Activated CD8-positive, alpha-beta T cell treated with anti-CD3 and anti-CD28 coated beads, Interleukin-2, amount 10 ng/mL, durations not matched to agents 7 days and 5 days (primary cell): ENCODE data around the gene NUDT7. TPM values are rescaled to one million over a fixed set of nuclear protein-coding genes. Genes with fewer than 3 reads are reported as not detected.
A peak's percentile ranks its signal among the peaks of the same experiment; 100 is the strongest.

Experiments used
- ATAC-seq: fragments of 150-1000 bp; cut with Tn5 transposase; one replicate; pipeline ENCODE4 v1.10.0; 2021; ENCODE audit warnings: moderate library complexity
- CTCF ChIA-PET: fragments of 350-600 bp; sonication (Branson Sonifier 250); formaldehyde crosslinking; loops from one replicate; lab custom pipeline; 2021; ENCODE audit warnings: antibody characterized with exemption; lab: Charles Lee
- POLR2A ChIA-PET: fragments of 350-600 bp; sonication (Branson Sonifier 250); formaldehyde crosslinking; loops from one replicate; lab custom pipeline; 2021; ENCODE audit warnings: antibody characterized with exemption; lab: Charles Lee
- DNase-seq: peaks from one replicate; pipeline ENCODE4 v3.0.0-alpha.2; 2020
- H3K27ac Mint-ChIP-seq: one replicate; pipeline ENCODE4 v1.8.0; 2021; ENCODE audit warnings: mild to moderate bottlenecking, mixed read lengths
- H3K27me3 Mint-ChIP-seq: one replicate; pipeline ENCODE4 v1.8.0; 2021; ENCODE audit warnings: low read depth, mixed read lengths
- H3K36me3 Mint-ChIP-seq: one replicate; pipeline ENCODE4 v1.8.0; 2021; ENCODE audit warnings: low read depth, mixed read lengths
- H3K4me1 Mint-ChIP-seq: one replicate; pipeline ENCODE4 v1.8.0; 2021; ENCODE audit warnings: low read depth, mixed read lengths
- H3K4me3 Mint-ChIP-seq: one replicate; pipeline ENCODE4 v1.8.0; 2021; ENCODE audit warnings: mild to moderate bottlenecking, mixed read lengths
- H3K9me3 Mint-ChIP-seq: one replicate; pipeline ENCODE4 v1.8.0; 2022; ENCODE audit warnings: mixed read lengths; ENCODE audit not compliant: insufficient read depth
- total RNA-seq, 2 experiments: library from RNA; stranded (reverse); gene quantifications; one replicate each; pipeline ENCODE4 v1.2.3, GENCODE V29; 2021

The NUDT7 gene
- total RNA-seq, 2 experiments from 2014 or later: 2.5 to 3.0 TPM

- Mint-ChIP-seq H3K36me3 (peaks cover 5% of the 10 kb centered on the region), H3K27ac (no peak overlapping the region), H3K27me3 (no peaks in the 10 kb centered on the region), H3K4me3 (no peak overlapping the region), H3K4me1 (peaks cover 6% of the 10 kb centered on the region), H3K9me3 (no peaks in the 10 kb centered on the region)
- ChIA-PET POLR2A (no interaction called here), CTCF (no interaction called here)
- ATAC-seq (no peak), DNase-seq (no peak)
Measured at GRCh38 chr16:77732241-77732946, 10.1 kb downstream of the NUDT7 start.

- POLR2A ChIA-PET: no interaction called here
Measured at GRCh38 chr16:77736879-77737278, 14.6 kb downstream of the NUDT7 start.

GRCh38 chr16:77738706-77739558, 16.6 kb downstream of the NUDT7 start:
- Mint-ChIP-seq H3K36me3 (no peaks in the 10 kb centered on the region), H3K27me3 (no peaks in the 10 kb centered on the region), H3K4me3 (no peak overlapping the region), H3K27ac (no peak overlapping the region), H3K4me1 (peaks cover 6% of the 10 kb centered on the region), H3K9me3 (no peaks in the 10 kb centered on the region)
- ATAC-seq (no peak), DNase-seq (no peak)
- ChIA-PET CTCF (no interaction called here), POLR2A (no interaction called here)

More at GRCh38 chr16:77736879-77737278, 14.6 kb downstream of the NUDT7 start:
- CTCF ChIA-PET: no interaction called here
- DNase-seq (no peak), ATAC-seq (peak; percentile 55)
- H3K4me3 Mint-ChIP-seq: no peak overlapping the region
- no peaks in the 10 kb centered on the region for H3K36me3 Mint-ChIP-seq
- no peak overlapping the region for H3K27ac Mint-ChIP-seq
- no peaks in the 10 kb centered on the region for H3K9me3 Mint-ChIP-seq
- no peaks in the 10 kb centered on the region for H3K27me3 Mint-ChIP-seq
- H3K4me1 Mint-ChIP-seq: peaks cover 6% of the 10 kb centered on the region

GRCh38 chr16:77739559-77739892, 17.2 kb downstream of the NUDT7 start:
- DNase-seq: no peak
- Mint-ChIP-seq H3K36me3 (no peaks in the 10 kb centered on the region), H3K27me3 (no peaks in the 10 kb centered on the region), H3K27ac (no peak overlapping the region), H3K4me1 (peaks cover 6% of the 10 kb centered on the region), H3K9me3 (no peaks in the 10 kb centered on the region), H3K4me3 (no peak overlapping the region)
- ATAC-seq: no peak
- ChIA-PET POLR2A (no interaction called here), CTCF (no interaction called here)

- H3K4me3 Mint-ChIP-seq: no peak overlapping the region
- no peaks in the 10 kb centered on the region for H3K9me3 Mint-ChIP-seq
- H3K4me1 Mint-ChIP-seq: no peaks in the 10 kb centered on the region
- ChIA-PET POLR2A (interaction anchor here (0.7 kb wide), 1 partner anchor 26 kb away, joined by 4 read pairs; no protein-coding TSS in a partner anchor), CTCF (no interaction called here)
- no peaks in the 10 kb centered on the region for H3K36me3 Mint-ChIP-seq
- no peak for ATAC-seq
- no peak for DNase-seq
- H3K27ac Mint-ChIP-seq: no peak overlapping the region
- H3K27me3 Mint-ChIP-seq: no peaks in the 10 kb centered on the region
Measured at GRCh38 chr16:77744141-77744540, 21.8 kb downstream of the NUDT7 start.

- no peaks in the 10 kb centered on the region for H3K36me3 Mint-ChIP-seq
- no peak for DNase-seq
- ATAC-seq: no peak
- no peaks in the 10 kb centered on the region for H3K9me3 Mint-ChIP-seq
- ChIA-PET POLR2A (no interaction called here), CTCF (no interaction called here)
- H3K4me3 Mint-ChIP-seq: no peak overlapping the region
- no peak overlapping the region for H3K27ac Mint-ChIP-seq
- H3K4me1 Mint-ChIP-seq: no peaks in the 10 kb centered on the region
- no peaks in the 10 kb centered on the region for H3K27me3 Mint-ChIP-seq
Measured at GRCh38 chr16:77745972-77746371, 23.7 kb downstream of the NUDT7 start.

- DNase-seq (no peak), ATAC-seq (no peak)
- Mint-ChIP-seq H3K4me1 (no peaks in the 10 kb centered on the region), H3K27me3 (peaks cover 9% of the 10 kb centered on the region), H3K36me3 (no peaks in the 10 kb centered on the region), H3K9me3 (no peaks in the 10 kb centered on the region), H3K27ac (no peak overlapping the region), H3K4me3 (no peak overlapping the region)
- CTCF ChIA-PET: no interaction called here
- POLR2A ChIA-PET: no interaction called here
Measured at GRCh38 chr16:77748421-77749005, 26.2 kb downstream of the NUDT7 start.

- ChIA-PET POLR2A (no interaction called here), CTCF (no interaction called here)
- Mint-ChIP-seq H3K4me3 (no peak overlapping the region), H3K4me1 (no peaks in the 10 kb centered on the region), H3K9me3 (no peaks in the 10 kb centered on the region), H3K27ac (no peak overlapping the region), H3K36me3 (no peaks in the 10 kb centered on the region), H3K27me3 (peaks cover 12% of the 10 kb centered on the region)
- DNase-seq (no peak), ATAC-seq (no peak)
Measured at GRCh38 chr16:77749415-77749814, 27.1 kb downstream of the NUDT7 start.

GRCh38 chr16:77758046-77758445, 35.7 kb downstream of the NUDT7 start:
- Mint-ChIP-seq H3K36me3 (no peaks in the 10 kb centered on the region), H3K27me3 (peaks cover 6% of the 10 kb centered on the region), H3K9me3 (no peaks in the 10 kb centered on the region), H3K27ac (no peak overlapping the region), H3K4me3 (no peak overlapping the region), H3K4me1 (no peaks in the 10 kb centered on the region)
- CTCF ChIA-PET: no interaction called here
- POLR2A ChIA-PET: no interaction called here
- no peak for DNase-seq
- no peak for ATAC-seq

GRCh38 chr16:77758508-77758907, 36.2 kb downstream of the NUDT7 start:
- ChIA-PET CTCF (no interaction called here), POLR2A (no interaction called here)
- H3K4me1 Mint-ChIP-seq: no peaks in the 10 kb centered on the region
- no peak for ATAC-seq
- H3K27ac Mint-ChIP-seq: no peak overlapping the region
- no peak for DNase-seq
- no peaks in the 10 kb centered on the region for H3K36me3 Mint-ChIP-seq
- H3K4me3 Mint-ChIP-seq: no peak overlapping the region
- no peaks in the 10 kb centered on the region for H3K9me3 Mint-ChIP-seq
- peaks cover 3% of the 10 kb centered on the region for H3K27me3 Mint-ChIP-seq

- ATAC-seq (no peak), DNase-seq (no peak)
- ChIA-PET POLR2A (no interaction called here), CTCF (no interaction called here)
- H3K27ac Mint-ChIP-seq: no peak overlapping the region
- no peaks in the 10 kb centered on the region for H3K4me1 Mint-ChIP-seq
- no peak overlapping the region for H3K4me3 Mint-ChIP-seq
- no peaks in the 10 kb centered on the region for H3K27me3 Mint-ChIP-seq
- no peaks in the 10 kb centered on the region for H3K9me3 Mint-ChIP-seq
- no peaks in the 10 kb centered on the region for H3K36me3 Mint-ChIP-seq
Measured at GRCh38 chr16:77759201-77759600, 36.9 kb downstream of the NUDT7 start.

- POLR2A ChIA-PET: no interaction called here
- Mint-ChIP-seq H3K27me3 (no peaks in the 10 kb centered on the region), H3K27ac (no peak overlapping the region), H3K4me3 (no peak overlapping the region), H3K36me3 (no peaks in the 10 kb centered on the region), H3K9me3 (no peaks in the 10 kb centered on the region), H3K4me1 (no peaks in the 10 kb centered on the region)
- DNase-seq (no peak), ATAC-seq (no peak)
- CTCF ChIA-PET: no interaction called here
Measured at GRCh38 chr16:77759821-77760220, 37.5 kb downstream of the NUDT7 start.
